Measurements from ENCODE around the gene XPR1. TPM values are rescaled to one million over a fixed set of nuclear protein-coding genes. Genes with fewer than 3 reads are reported as not detected.

Gene XPR1
- total and polyA plus RNA-seq, 2 donors (not counting 3 experiments of a cell fraction or from before 2014, with no cell fraction given), result 23.9 to 26.7 TPM

- Histone ChIP-seq H3K27ac (ENCODE audit: insufficient read depth, low read depth, low read length) (no peak overlapping the region), H2AFZ (ENCODE audit: low read depth, low read length) (no peak overlapping the region), H3K9ac (replicated peaks; ENCODE audit: extremely low read depth, insufficient read depth, low read length) (no peak overlapping the region), H3K9me1 (replicated peaks; ENCODE audit: control insufficient read depth, extremely low read depth, insufficient read depth, low read length) (no peaks in the 10 kb centered on the region), H3K79me2 (ENCODE audit: control insufficient read depth, insufficient read depth, low read length) (no peaks in the 10 kb centered on the region), H3K4me3 (replicated peaks in 1 of 3; ENCODE audit: insufficient read depth in 1 of 3, low read depth in 1 of 3, low read length in 3 of 3) (no peak overlapping the region), H3K4me1 (ENCODE audit: control insufficient read depth, extremely low read depth, insufficient read depth, low read length) (no peaks in the 10 kb centered on the region), H3K36me3 (ENCODE audit: control insufficient read depth in 2 of 2, extremely low read depth in 1 of 2, insufficient read depth in 2 of 2, low read length in 2 of 2) (no peaks in the 10 kb centered on the region), H3K4me2 (ENCODE audit: insufficient read depth, low read length) (no peak overlapping the region), H3K9me3 (replicated peaks; ENCODE audit: control insufficient read depth, insufficient read depth, low read length) (no peaks in the 10 kb centered on the region), H3K27me3 (ENCODE audit: control insufficient read depth in 2 of 2, insufficient read depth in 2 of 2, low read length in 2 of 2) (peaks cover 4 to 11% of the 10 kb centered on the region in 2 experiments), H4K20me1 (replicated peaks; ENCODE audit: control insufficient read depth, extremely low read depth, insufficient read depth, low read length) (no peaks in the 10 kb centered on the region)
- DNase-seq (ENCODE audit: low read depth, low spot score), result no peak
- dilution Hi-C loops (cut with MboI; ENCODE audit: extremely low pct_ligation_motif_present, low sequenced_read_pairs) (no loop called here), intact Hi-C loops (cut with micrococcal nuclease) (no loop called here)
- no TSS peak for BruUV-seq (replicated peaks)
- no peak for TF ChIP-seq EZH2 (IDR thresholded peaks at IDR 0.05; ENCODE audit: borderline replicate concordance, low read depth, low read length, severe bottlenecking)
- TF ChIP-seq MYC (IDR thresholded peaks at IDR 0.05; ENCODE audit: low read depth, low read length), result no peak
- TF ChIP-seq JUN (IDR thresholded peaks at IDR 0.05; ENCODE audit: borderline replicate concordance, insufficient read depth, insufficient read length, low read depth), result no peak
- no peak for TF ChIP-seq MAX (IDR thresholded peaks at IDR 0.05; ENCODE audit: insufficient read depth, insufficient read length)
- no peak for TF ChIP-seq FOS (IDR thresholded peaks at IDR 0.05; ENCODE audit: borderline replicate concordance, insufficient read depth, low read length)
- no peak for TF ChIP-seq POLR2A (IDR thresholded peaks at IDR 0.05; ENCODE audit: low read depth, low read length)
- TF ChIP-seq GATA2 (IDR thresholded peaks at IDR 0.05; ENCODE audit: insufficient read depth, insufficient read length, low read depth, low read length), result no peak
- TF ChIP-seq POLR2AphosphoS5 (IDR thresholded peaks at IDR 0.05; ENCODE audit: insufficient read depth, low read depth, low read length), result no peak
- TF ChIP-seq CTCF (IDR thresholded peaks at IDR 0.05; ENCODE audit: extremely low read depth in 1 of 2, insufficient read depth in 1 of 2, low read depth in 1 of 2, low read length in 2 of 2), result no peak
- ChIA-PET POLR2A (no interaction called here), CTCF (interaction anchor here (0.8 to 1.4 kb wide), 3 partner anchors 8 to 269 kb away, joined by 3 to 4 read pairs (median 3); no protein-coding TSS in a partner anchor)
- FAIRE-seq, result no peak
Observed at GRCh38 chr1:180593382-180593781, 38.4 kb upstream of the XPR1 start.

Data from endothelial cell of umbilical vein (primary cell).